SH-SY5Y (cell line): Measurements from ENCODE around the gene HMGB3.

ENCODE experiments used
- GATA2 ChIP-seq: IDR thresholded peaks from 2 replicates; pipeline ENCODE4 v1.6.1; 2011; ENCODE audit warnings: mild to moderate bottlenecking, low read depth, low read length
- GATA3 ChIP-seq: IDR thresholded peaks from 2 replicates; pipeline ENCODE4 v1.6.1; 2011; ENCODE audit warnings: low read depth, mild to moderate bottlenecking, low read length, moderate library complexity

DNA sequence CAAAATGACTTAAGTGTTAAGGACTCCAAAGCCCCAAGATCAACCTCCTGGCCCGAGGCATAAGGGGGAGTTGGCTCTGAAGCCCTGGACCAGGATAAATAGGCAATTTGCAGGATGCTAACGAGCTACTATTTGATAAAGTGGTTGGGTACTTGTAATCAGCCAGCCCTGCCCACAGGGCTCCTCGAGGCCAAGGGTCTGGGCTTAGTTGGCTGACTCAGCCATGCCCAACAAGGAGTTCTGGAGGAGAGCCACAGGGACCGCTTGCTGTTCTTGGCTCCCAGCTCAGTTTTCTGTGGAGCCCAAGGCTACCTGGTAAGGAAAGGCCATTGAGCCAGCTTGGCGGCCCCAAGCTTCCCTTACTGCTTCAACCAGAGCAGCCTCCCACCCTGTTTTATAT is 7.8 kb downstream of the HMGB3 start:
- no peak for TF ChIP-seq GATA2
- no peak for TF ChIP-seq GATA3
